NCI-H446 (cell line): ENCODE data around the gene NPIPB6.
A peak's percentile ranks its signal among the peaks of the same experiment; 100 is the strongest.

Experiments used
- DNase-seq, 2 experiments: peaks; one replicate each; lab custom pipeline; 2025; lab: John Stamatoyannopoulos, UW

Gene NPIPB6

GRCh38 chr16:28324235-28324886, 38.9 kb downstream of the NPIPB6 start:
- DNase-seq, result no peak

- DNase-seq, result peak in 1 of 2 experiments; percentile 21
Observed at GRCh38 chr16:28321700-28322411, 41.5 kb downstream of the NPIPB6 start.

- DNase-seq, result no peak
Observed at GRCh38 chr16:28320741-28321140, 42.6 kb downstream of the NPIPB6 start.

- no peak for DNase-seq
Observed at GRCh38 chr16:28320023-28320561, 43.2 kb downstream of the NPIPB6 start.

GRCh38 chr16:28319476-28320022, 43.8 kb downstream of the NPIPB6 start:
- no peak for DNase-seq

GRCh38 chr16:28318042-28318744, 45.1 kb downstream of the NPIPB6 start:
- DNase-seq, result no peak

GRCh38 chr16:28317040-28317880, 46.0 kb downstream of the NPIPB6 start:
- peak in 1 of 2 experiments; percentile 41 for DNase-seq

GRCh38 chr16:28316054-28316453, 47.3 kb downstream of the NPIPB6 start:
- DNase-seq, result no peak

GRCh38 chr16:28313587-28313986, 49.7 kb downstream of the NPIPB6 start:
- no peak for DNase-seq

GRCh38 chr16:28312327-28312726, 51.0 kb downstream of the NPIPB6 start:
- no peak for DNase-seq

GRCh38 chr16:28311913-28312312, 51.4 kb downstream of the NPIPB6 start:
- no peak for DNase-seq

GRCh38 chr16:28311413-28311812, 51.9 kb downstream of the NPIPB6 start:
- no peak for DNase-seq

- no peak for DNase-seq
Observed at GRCh38 chr16:28310796-28311195, 52.5 kb downstream of the NPIPB6 start.

GRCh38 chr16:28309811-28310311, 53.4 kb downstream of the NPIPB6 start:
- DNase-seq, result no peak

GRCh38 chr16:28308794-28309584, 54.3 kb downstream of the NPIPB6 start:
- DNase-seq, result no peak

- no peak for DNase-seq
Observed at GRCh38 chr16:28307936-28308335, 55.4 kb downstream of the NPIPB6 start.

GRCh38 chr16:28304214-28304613, 59.1 kb downstream of the NPIPB6 start:
- no peak for DNase-seq

GRCh38 chr16:28303132-28303531, 60.2 kb downstream of the NPIPB6 start:
- no peak for DNase-seq

- no peak for DNase-seq
Observed at GRCh38 chr16:28301620-28302019, 61.7 kb downstream of the NPIPB6 start.

GRCh38 chr16:28301154-28301553, 62.2 kb downstream of the NPIPB6 start:
- no peak for DNase-seq

GRCh38 chr16:28300327-28300726, 63.0 kb downstream of the NPIPB6 start:
- DNase-seq, result no peak
